Neutrophil (primary cell): ENCODE results near the gene VSTM4.

ENCODE experiments used
- H3K27ac ChIP-seq: fragments of 200-600 bp; sonication (generic); 2 replicates; pipeline ENCODE4 v1.5.1; 2016; ENCODE audit warnings: mild to moderate bottlenecking, moderate library complexity
- H3K27me3 ChIP-seq: fragments of 200-600 bp; sonication (generic); 2 replicates; pipeline ENCODE4 v1.6.0; 2016; ENCODE audit warnings: mild to moderate bottlenecking
- H3K36me3 ChIP-seq: fragments of 200-600 bp; sonication (generic); 2 replicates; pipeline ENCODE4 v1.5.1; 2017
- H3K4me1 ChIP-seq, 2 experiments: fragments of 200-600 bp in 1 of 2; sonication (generic) in 1 of 2; 1 replicate in 1 of 2; 2 replicates in 1 of 2; pipeline versions ENCODE4 v1.5.1 to v1.6.1; 2013 to 2016; ENCODE audit warnings: low read depth in 1 of 2, low read length in 1 of 2, mild to moderate bottlenecking in 1 of 2, moderate library complexity in 1 of 2; ENCODE audit not compliant: control insufficient read depth in 1 of 2, insufficient read depth in 1 of 2
- H3K4me3 ChIP-seq, 2 experiments: fragments of 200-600 bp in 1 of 2; sonication (generic) in 1 of 2; 1 replicate in 1 of 2; 2 replicates in 1 of 2; pipeline ENCODE4 v1.5.1; 2013 to 2016; ENCODE audit warnings: low read depth in 1 of 2, low read length in 1 of 2, mild to moderate bottlenecking in 1 of 2, moderate library complexity in 1 of 2
- H3K9me3 ChIP-seq: fragments of 200-600 bp; sonication (generic); 2 replicates; pipeline ENCODE4 v1.5.1; 2016
- CTCF ChIP-seq: fragments of 200-600 bp; sonication (generic); IDR thresholded peaks from 2 replicates; pipeline ENCODE4 v1.5.1; 2016; ENCODE audit warnings: antibody characterized with exemption

VSTM4 gene

DNA sequence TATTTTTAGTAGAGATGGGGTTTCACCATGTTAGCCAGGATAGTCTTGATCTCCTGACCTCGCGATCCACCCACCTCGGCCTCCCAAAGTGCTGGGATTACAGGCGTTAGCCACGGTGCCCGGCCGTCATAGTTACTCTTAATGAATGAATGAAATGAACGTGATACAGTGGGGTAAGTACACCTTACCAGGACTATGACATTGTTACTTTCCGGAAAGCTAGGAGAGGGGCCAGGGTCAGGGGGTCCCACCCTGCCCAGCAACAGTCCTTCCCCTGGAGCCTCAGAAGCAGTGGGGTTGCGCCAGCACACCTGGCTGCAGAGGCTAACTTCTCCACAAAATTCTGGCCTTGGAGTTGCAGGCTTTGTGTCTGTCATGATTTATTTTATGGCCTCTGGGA is 21.4 kb downstream of the VSTM4 start:
- Histone ChIP-seq H3K9me3 (no peaks in the 10 kb centered on the region), H3K27ac (no peak overlapping the region), H3K36me3 (no peaks in the 10 kb centered on the region), H3K4me1 (no peaks in the 10 kb centered on the region), H3K27me3 (no peaks in the 10 kb centered on the region), H3K4me3 (no peak overlapping the region)
- TF ChIP-seq CTCF, result no peak

DNA sequence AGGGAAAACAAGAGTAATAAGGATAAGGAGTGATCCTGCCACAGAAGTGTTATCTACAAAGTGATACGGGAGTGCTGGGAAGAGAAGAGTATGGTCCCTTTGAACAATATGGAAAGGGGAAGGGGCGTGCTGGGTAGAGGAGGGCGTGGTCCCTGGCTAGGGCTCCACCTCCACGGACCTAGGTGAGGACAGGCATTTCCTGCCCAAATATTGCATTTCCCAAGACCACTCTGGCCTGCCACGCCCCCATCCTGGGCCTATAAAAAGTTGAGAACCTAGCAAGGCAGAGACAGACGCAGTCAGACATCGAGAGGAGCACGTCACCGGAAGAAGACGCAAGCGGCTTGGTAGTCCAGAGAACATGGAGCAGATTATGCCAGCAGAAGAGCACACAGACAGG is 22.8 kb downstream of the VSTM4 start:
- Histone ChIP-seq H3K4me1 (no peaks in the 10 kb centered on the region), H3K27ac (no peak overlapping the region), H3K36me3 (no peaks in the 10 kb centered on the region), H3K9me3 (no peaks in the 10 kb centered on the region), H3K4me3 (no peak overlapping the region), H3K27me3 (no peaks in the 10 kb centered on the region)
- TF ChIP-seq CTCF, result no peak

GRCh38 chr10:49091450-49092210 is 23.7 kb downstream of the VSTM4 start:
- Histone ChIP-seq H3K36me3 (no peaks in the 10 kb centered on the region), H3K4me3 (no peak overlapping the region), H3K27ac (no peak overlapping the region), H3K4me1 (no peaks in the 10 kb centered on the region), H3K27me3 (no peaks in the 10 kb centered on the region), H3K9me3 (no peaks in the 10 kb centered on the region)
- TF ChIP-seq CTCF, result no peak

DNA sequence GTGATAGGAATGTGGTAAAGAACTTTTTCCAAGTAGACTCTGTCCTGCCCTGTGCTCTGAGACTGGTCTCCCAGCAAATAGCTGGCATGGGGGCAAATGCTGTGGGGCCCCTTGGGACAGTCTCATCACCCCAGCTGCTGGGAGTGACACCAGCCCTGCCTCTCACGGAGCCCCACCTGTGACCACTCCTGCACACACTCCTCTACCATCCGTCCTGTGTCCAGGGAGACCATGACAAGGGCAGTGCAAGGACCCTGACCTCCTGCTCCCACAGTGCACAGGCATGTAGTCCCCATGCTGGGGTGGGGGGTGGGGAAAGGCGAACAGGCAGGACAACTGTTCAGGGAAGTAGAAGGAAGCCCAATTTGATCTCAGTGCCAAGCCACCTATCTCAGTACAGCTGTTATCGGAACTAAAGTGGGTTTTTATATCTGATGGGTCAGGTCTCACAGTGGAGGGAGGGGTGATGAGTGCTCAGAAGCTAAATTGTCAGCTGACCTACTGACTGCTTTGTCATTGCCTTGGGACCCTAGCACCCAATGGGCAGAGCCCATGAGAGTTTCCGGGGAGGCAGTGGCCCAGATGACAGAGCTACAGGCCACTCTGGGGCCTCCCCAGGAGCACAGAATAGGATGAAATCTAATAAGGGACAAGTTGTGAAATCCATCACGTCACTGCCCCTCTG is 24.5 kb downstream of the VSTM4 start:
- no peaks in the 10 kb centered on the region for H3K9me3 ChIP-seq
- H3K27ac ChIP-seq, result no peak overlapping the region
- H3K4me3 ChIP-seq, result no peak overlapping the region
- no peaks in the 10 kb centered on the region for H3K27me3 ChIP-seq
- H3K36me3 ChIP-seq, result no peaks in the 10 kb centered on the region
- no peaks in the 10 kb centered on the region for H3K4me1 ChIP-seq
- no peak for TF ChIP-seq CTCF

- no peaks in the 10 kb centered on the region for H3K27me3 ChIP-seq
- H3K4me3 ChIP-seq, result no peak overlapping the region
- no peak overlapping the region for H3K27ac ChIP-seq
- no peaks in the 10 kb centered on the region for H3K9me3 ChIP-seq
- TF ChIP-seq CTCF, result no peak
- H3K4me1 ChIP-seq, result no peaks in the 10 kb centered on the region
- no peaks in the 10 kb centered on the region for H3K36me3 ChIP-seq
Measured at GRCh38 chr10:49090189-49090575, 25.1 kb downstream of the VSTM4 start.
